Skin of body (tissue), 2 donors: ENCODE measurements around the gene ZSWIM6. TPM values are rescaled to one million over a fixed set of nuclear protein-coding genes. Genes with fewer than 3 reads are reported as not detected.
A peak's percentile ranks its signal among the peaks of the same experiment; 100 is the strongest.

Source experiments
- DNase-seq: peaks from one replicate; lab custom pipeline; 2025; lab: John Stamatoyannopoulos, UW
- total RNA-seq: library from RNA; depleted of rRNA; stranded (reverse); fragments of >200 nt; gene quantifications from one replicate; pipeline ENCODE4 v1.2.3, GENCODE V29; 2014

ZSWIM6 gene
- total RNA-seq, 1 donor from 2014 or later: 10.1 TPM

DNA sequence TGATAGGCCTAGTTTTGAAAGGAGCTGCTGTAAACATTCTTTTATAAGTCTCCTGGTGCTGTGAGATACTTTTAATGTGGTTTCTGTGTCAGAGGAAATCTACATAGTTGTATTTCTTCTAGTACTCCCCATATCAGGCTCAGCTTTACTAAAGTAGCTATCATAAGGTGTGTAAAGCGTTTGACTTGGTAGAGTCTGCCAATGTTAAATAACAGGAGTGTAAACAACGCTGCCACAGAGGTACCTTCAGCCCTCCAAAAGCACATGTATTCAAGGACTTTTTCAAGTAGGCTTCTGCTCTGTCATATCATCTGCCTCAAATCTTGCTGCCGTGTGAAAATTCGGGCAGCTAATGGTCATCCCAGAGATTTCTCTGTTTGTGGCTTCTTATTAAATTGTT lies 142.7 kb downstream of the ZSWIM6 start:
- no peak for DNase-seq

DNA sequence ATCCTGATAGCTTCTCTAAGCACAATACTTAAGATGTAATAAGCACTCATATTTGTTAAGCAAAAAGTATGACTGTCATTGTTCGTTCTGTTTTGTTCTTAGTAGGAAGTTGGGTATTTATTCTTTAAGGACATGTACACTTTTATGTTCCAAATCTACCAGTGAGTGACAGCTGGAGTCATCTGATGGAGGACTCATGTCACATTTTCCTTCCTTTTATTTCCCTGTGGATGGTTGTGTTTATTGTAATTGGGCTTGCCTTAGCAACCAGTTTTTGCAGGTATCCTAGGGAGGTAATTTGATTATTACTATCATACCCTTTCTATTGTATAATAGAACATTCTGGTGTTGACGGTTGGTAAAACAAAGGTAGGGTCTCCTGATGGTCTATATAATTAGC lies 145.7 kb downstream of the ZSWIM6 start:
- no peak for DNase-seq

DNA sequence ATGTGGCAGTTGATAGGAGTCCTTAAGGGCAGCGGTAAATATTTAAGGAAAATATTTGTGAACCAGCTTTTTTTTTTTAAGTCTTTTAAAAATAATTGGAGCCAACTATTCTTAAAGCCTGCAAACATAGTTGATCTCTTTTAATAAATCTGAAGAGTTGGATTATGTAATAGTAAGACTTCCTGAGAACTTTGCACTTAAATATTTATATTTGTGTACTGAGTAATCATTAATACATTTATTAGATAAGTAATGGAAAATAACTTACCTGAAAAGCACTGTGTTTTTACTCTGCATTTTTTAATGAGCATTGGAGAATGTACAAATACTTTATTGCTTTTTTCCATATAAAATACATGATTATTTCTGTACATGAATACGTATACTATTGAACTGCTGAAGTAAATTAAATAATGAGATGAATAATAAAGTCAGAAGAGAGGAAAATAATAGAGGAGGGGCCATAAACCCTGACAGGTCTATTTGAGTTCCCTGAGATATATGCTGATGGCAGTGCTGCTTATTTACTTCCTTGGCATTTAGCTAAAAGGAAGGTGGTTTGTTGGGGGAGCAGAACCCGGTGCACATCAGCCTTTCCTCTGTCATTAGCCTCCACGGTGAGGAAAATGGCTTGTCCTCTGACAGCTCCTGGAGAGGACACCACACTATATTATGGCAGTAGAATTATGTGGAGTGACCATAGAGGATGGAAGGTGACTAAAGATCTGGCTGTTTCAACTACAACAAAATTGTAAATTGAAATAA lies 148.0 kb downstream of the ZSWIM6 start:
- no peak for DNase-seq

DNA sequence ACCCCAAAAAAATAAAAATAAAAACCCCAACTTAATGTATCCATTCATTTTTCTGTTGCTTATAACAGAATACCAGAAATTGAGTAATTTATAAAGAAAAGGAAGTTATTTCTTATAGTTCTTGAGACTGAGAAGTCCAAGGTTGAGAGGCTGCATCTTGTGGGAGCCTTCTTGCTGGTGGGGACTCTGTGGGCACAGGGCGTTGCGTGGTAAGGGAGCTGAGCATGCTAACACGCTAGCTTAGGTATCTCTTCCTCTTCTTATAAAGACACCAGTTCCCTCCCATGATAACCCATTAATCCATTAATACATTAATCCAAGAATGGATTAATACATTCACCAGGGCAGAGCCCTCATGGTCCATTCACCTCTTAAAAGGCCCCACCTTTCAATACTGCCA lies 150.9 kb downstream of the ZSWIM6 start:
- DNase-seq: no peak

DNA sequence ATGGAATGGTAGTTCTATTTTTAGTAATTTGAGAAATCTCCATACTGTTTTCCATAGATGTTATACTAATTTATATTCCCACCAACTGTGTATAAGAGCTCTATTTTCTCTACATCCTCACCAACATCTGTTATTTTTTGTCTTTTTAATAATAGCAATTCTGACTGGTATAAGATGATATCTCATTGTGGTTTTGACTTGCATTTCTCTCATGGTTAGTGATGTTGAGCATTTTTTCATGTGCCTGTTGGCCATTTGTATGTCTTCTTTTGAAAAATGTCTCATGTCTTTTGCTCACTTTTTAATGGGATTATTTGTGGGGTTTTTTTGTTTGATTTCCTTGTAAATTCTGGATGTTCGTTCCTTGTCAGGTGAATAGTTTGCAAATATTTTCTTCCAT lies 154.4 kb downstream of the ZSWIM6 start:
- DNase-seq: no peak

DNA sequence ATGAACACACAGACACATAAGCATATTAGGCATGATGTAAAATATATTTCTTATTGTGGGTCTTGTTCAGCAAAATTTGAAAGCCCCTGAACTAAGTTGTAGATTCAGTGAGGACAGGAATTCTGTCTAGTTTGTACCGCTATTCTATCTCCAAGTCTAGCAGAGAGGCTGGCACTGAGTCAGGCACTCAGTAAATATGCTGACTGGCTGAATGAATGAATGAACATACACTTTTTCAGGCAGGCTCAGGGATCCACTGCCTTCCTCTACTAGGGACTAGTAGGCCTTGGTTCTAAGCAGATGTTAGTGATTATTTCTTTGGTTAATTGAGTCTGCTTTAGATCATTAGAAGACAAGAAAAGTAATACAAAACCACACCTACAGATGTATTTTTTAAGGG lies 157.5 kb downstream of the ZSWIM6 start:
- no peak for DNase-seq

DNA sequence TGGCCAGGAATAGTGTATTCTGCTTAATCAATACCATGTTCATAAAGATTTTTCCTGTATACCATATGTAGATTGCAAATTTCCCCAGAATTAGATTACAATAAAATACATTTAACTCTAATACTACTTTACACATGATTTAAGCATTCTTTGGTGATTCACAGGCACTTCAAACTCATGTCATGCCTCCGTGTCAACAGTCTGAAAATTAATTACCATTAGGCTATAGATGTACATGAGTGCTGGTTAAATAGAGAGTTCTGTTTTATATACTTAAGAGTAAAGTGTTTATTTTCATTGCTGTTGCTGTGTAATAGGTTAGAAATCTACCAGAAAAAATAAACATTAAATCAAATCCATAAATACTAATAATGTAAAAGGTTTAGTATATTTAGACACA lies 159.8 kb downstream of the ZSWIM6 start:
- no peak for DNase-seq

DNA sequence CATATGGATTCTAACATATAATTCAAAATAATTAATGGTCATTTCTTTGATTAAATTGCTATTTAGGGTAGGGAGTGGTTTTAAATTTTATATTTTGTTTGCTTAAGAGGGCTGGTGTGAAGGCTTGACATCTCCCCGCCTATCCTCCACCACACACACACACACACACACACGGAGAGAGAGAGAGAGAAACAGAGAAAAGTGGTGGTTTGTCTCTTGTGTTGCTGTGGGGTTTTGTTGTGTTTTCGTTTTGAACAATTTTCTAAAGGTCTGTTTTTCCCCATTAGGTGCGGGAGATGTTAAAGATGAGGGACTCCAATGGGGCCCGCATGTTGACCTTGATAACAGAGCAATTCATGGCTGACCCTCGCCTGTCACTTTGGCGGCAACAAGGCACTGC lies 161.9 kb downstream of the ZSWIM6 start:
- no peak for DNase-seq

DNA sequence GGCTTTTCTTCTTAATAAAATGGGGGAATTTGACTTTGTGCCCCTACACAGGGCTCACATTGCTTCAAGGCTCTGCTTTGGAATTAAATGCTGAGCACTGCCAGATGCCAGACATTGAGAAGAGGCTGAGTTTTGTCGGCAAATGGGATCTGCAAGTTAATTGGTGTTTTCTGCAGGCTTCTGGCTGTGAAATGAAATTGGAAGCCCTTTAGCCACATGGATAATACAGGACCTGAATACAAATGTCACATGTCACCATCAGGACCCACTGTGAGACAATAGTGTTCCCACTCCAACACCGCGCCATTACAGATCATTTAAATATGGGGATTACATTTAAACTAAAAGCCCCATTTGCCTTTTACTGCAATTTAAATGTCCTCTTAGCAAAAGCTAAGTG lies 164.4 kb downstream of the ZSWIM6 start:
- no peak for DNase-seq

DNA sequence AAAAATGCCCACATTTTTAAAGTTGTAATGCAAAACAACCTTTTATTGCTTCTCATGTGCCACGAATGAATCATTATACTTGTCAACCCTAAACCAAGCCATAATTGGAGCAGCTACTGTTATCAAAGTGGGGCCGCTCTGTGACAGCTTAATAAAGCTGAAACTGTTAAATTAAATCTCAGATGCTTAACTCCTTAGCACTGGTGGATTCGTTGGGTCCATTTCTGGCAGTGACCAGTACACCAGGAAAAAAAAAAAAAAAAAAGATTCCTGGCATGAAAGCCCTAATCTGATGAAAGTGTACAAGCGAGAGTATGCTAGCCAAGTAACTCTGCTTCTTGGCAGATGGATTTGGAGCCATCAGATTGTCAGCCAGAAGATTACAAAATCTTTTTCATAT lies 164.8 kb downstream of the ZSWIM6 start:
- no peak for DNase-seq

DNA sequence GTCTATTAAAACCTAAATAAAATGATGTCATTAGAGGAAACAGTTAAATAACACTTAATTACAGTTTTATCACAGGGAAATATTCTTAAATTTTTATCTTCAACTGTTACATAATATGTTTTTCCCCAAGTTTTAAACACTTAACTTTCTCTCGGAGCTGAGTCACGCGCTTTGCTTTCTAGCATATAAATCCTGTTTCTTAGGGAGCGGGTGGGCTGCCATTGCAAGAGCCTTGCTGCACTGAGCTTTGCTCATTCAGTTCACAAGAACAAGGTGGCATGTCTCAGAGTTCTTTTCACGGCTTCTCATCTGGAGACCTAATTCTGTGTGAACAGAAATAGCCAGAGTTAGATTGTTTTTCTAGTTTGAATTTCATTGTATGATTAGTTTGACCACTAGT lies 166.1 kb downstream of the ZSWIM6 start:
- no peak for DNase-seq

DNA sequence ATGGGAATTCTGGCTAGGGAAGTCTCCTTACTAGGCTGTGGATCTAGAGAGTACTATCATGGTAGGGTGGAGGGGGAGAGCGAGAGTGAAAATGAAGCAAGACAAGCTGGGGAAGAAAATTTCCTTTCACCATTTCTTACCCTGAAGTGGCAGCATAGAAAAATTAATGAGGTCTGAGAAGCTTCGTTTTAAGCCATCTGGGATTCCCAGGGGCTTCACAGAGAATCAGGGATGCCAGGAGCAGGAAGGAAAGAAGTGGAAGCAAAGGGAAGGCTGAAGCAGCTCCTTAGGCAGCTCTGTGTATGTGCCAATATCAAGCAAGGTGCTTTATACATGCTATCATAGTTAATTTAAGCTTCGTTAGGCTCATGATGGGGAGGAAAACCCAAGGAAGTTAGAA lies 169.9 kb downstream of the ZSWIM6 start:
- DNase-seq: no peak

DNA sequence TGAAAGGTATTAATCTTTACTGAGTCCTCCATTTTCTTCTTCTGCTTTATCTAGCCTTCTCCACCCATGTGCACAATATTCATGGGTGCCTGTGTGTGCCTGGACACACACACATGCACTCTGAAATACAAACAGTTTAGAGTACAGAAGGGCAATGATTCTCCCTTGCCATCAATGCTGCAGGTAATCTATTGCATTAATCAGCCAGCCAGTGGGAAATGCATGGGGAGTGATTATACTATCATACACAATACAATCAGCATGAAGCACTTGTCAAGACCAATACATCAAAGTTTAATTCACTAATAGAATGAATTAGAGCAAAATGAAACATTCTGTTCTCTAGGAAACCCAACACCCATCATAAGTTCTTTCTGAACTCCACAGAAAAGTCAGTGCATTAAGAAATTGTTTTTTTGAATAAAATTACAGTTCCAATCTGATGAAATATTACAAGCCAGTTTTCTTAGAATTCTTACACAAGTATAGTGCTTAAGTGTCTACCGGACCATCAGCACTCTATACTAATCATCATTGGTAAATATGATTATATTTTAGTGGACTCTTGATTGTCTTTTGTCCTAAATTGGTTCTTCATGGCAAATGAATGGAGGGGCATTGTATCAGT lies 172.2 kb downstream of the ZSWIM6 start:
- DNase-seq: no peak

DNA sequence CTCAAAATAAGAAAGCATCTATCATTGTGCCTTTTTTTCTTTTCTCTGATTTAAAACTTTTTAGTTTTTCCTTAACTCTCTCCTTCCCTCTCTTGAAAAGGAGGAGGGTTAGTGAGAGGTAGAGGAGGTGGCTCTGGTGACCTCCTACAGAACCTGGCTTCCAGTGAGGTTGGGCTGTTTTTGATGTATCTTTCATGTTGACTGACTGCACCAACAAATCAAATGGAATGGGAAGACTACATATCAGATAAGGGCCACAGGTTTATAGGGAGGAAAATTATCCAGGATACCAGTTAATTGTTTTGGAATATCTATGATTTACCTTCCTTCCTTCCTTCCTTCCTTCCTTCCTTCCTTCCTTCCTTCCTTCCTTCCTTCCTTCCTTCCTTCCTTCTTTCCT lies 173.2 kb downstream of the ZSWIM6 start:
- no peak for DNase-seq

DNA sequence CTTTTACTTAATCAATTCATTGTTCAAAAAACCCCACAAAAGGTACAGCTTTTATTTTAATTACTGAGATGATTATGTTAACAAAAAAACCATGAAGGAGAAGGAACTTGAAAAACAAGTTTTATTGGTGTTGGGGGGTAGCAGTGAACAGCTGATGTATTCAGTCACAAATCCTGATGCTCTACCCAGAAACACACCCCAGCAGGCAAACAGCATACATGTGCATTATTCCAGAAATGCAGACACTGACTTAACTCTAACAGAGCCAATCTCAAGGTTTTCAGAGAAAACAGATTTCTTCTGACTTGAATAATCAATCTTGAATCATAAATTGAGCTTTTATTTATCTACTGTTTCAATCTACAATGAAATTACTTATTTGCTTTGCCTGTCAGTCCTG lies 175.2 kb downstream of the ZSWIM6 start:
- no peak for DNase-seq

DNA sequence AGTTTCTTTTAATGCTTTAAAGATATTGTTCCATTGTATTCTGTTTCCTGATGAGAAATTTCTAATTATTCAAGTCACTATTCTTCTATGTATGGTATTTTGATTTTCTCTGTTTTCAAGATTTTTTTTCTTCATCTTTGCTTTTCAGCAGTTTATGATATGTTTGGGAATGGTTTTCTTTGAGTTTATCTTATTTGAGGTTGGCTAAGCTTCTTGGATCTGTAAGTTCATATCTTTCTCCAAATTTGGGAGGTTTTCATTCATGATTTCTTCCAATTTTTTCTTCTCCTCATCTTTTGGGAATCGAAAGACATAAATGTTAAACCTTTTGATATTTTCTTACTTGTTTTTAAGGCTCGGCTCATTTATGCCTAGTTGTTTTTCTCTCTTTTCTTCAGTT lies 184.9 kb downstream of the ZSWIM6 start:
- DNase-seq: no peak

DNA sequence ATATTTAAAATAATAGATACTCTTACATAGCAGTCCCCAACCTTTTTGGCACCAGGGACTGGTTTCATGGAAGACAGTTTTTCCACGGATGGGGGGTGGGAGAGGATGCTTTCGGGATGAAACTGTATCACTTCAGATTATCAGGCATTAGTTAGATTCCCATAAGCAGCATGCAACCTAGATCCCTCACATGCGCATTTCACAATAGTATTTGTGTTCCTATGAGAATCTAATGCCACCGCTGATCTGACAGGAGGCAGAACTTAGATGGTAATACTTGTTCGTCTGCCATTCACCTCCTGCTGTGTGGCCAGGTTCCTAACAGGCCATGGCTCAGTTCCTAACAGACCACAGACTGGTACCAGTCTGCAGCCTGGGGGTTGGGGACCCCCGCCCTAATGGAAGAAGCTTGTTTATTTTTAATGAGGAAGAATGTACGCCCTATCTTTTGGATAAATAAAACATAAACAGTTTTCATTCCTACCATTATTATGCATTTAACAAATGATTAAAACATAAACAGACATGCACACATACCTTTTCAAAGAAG lies 187.7 kb downstream of the ZSWIM6 start:
- no peak for DNase-seq

DNA sequence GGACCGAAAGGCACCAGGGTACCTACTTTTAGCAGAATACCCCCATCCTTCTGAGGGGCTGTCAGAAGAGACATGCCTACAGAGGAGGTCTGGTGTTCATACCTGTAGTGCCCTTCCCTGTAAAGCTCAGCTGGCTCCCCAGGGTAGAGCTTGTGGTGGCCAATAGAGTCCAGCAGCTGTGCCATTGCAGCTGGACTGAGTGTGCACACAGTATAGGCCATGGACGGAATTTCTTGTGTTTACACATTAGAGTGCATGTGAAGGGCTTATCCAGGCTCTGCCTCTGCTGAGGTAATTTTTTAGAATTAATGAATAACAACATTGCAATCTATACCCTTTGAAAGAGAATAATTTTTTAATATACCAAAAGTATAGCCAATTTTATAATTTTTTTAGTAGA lies 191.0 kb downstream of the ZSWIM6 start:
- no peak for DNase-seq

DNA sequence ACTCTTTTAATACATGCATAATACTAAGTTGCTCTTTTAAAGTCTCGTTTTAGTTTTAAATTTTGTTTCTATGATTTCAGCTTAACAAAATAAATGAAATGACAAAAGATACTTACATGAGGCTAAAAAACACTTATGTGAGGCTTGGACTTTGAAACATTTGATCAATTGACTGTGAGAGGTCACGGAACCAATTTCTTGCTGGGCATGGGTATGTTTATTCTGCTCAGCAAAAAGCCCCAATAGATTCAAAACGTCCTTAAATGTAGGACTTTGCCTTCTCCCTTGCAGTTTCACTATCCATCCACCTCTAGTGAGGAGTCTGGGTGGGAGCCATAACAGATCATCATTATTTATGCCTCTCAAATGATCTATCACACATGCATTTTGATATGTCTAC lies 191.9 kb downstream of the ZSWIM6 start:
- no peak for DNase-seq

DNA sequence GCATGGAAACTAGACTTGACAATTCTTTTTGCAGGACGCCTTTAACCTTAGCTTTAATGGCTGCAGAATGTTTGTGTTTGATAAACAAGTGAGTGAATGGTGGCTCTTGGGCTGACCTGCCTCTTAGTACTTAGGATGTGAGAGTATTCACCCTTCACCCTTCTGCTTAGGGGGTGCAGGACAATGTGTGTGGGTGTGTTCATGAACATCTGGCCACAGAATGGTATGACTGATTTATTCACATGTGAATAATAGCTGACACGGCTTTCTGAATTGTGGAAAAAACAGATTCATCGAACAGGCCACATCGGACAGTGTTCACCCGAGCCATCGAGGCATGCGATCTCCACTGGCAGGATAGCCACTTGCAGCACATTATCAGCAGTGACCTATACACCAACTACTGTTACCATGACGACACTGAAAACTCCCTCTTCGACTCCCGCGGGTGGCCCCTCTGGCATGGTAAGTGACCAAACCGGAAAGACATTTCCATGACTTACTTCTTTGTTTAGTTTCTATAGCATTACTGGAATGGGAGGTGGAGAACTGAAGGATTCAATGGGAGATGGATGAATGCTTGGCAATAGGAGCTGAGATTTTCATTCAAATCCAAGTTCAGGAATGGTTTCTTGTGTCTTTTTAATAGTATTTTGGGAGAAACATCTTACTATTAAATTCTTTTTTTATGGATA lies 193.6 kb downstream of the ZSWIM6 start:
- DNase-seq: peak; percentile 23

DNA sequence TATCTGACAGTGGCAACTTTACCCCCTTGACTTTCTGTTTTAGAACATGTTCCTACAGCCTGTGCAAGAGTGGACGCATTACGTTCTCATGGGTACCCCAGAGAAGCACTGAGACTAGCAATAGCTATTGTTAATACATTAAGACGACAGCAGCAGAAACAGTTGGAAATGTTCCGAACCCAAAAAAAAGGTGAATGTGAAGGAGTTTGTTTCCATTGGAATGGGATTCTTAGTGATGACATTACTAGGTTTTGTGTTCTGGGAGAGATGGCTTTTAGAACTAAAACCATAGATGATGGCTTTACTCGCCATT lies 194.1 kb downstream of the ZSWIM6 start:
- DNase-seq: no peak

DNA sequence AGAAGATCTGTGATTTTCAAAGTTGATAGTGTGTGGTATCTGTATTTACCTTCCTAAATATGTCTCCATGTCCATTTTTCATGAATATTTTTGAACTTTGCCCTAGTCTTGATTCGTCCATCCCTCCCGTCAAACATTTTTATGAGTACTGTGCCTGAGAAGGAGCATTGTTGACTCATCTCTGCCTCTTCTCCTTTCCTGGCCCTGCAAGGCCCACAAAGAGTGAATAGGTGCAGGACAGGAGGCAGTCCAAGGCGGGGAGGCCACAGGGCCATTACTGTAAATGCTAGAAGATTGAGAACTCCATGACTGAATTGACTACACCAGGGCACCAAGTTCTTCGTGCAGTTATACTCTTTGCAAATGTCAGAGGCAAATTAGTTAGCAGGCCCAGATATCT lies 200.9 kb downstream of the ZSWIM6 start:
- DNase-seq: no peak
